ENCODE results near the gene TOR2A.

DNA sequence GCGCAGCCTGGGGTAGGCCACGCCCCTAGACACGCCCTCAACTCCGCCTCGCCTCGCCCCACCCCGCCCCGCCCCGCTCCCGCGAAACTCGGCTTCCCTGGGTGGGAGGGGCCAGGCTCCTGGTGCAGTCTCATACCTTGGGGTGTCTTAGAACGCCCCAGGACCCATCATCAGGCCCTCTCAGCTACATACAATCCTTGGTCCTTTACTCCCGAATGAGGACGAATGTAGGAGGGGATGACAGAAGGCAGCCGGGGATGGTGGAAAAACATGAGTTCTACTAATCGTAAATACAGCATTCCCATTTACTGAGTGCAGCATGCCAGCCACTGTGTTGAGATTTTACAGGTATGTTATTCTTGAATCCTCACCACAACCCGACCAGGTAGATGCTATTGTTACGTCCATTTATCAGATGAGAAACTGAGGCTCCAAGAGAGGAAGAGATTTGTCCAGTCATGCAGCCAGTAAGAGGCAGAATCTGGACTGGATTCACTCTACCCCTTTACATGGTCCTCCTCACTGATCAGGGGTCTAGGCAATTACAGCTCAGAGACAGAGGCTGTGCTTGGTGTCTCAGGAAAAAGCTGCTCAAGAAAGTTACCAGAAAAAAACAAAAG is 36.6 kb upstream of the TOR2A start:
- TF ChIP-seq, protein P1, sequence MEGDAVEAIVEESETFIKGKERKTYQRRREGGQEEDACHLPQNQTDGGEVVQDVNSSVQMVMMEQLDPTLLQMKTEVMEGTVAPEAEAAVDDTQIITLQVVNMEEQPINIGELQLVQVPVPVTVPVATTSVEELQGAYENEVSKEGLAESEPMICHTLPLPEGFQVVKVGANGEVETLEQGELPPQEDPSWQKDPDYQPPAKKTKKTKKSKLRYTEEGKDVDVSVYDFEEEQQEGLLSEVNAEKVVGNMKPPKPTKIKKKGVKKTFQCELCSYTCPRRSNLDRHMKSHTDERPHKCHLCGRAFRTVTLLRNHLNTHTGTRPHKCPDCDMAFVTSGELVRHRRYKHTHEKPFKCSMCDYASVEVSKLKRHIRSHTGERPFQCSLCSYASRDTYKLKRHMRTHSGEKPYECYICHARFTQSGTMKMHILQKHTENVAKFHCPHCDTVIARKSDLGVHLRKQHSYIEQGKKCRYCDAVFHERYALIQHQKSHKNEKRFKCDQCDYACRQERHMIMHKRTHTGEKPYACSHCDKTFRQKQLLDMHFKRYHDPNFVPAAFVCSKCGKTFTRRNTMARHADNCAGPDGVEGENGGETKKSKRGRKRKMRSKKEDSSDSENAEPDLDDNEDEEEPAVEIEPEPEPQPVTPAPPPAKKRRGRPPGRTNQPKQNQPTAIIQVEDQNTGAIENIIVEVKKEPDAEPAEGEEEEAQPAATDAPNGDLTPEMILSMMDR (conservative IDR thresholded peaks at IDR 0.05): no peak
- TF ChIP-seq EZH2 (IDR thresholded peaks at IDR 0.05; ENCODE audit: low read depth): no peak
